ENCODE data around the gene PICALM. TPM values are rescaled to one million over a fixed set of nuclear protein-coding genes. Genes with fewer than 3 reads are reported as not detected.
A peak's percentile ranks its signal among the peaks of the same experiment; 100 is the strongest.
"Not testable (repeated sequence)": the region's sequence is repeated elsewhere in the genome, so short reads cannot be mapped to it uniquely, and the experiment has no call there.

The PICALM gene, protein sequence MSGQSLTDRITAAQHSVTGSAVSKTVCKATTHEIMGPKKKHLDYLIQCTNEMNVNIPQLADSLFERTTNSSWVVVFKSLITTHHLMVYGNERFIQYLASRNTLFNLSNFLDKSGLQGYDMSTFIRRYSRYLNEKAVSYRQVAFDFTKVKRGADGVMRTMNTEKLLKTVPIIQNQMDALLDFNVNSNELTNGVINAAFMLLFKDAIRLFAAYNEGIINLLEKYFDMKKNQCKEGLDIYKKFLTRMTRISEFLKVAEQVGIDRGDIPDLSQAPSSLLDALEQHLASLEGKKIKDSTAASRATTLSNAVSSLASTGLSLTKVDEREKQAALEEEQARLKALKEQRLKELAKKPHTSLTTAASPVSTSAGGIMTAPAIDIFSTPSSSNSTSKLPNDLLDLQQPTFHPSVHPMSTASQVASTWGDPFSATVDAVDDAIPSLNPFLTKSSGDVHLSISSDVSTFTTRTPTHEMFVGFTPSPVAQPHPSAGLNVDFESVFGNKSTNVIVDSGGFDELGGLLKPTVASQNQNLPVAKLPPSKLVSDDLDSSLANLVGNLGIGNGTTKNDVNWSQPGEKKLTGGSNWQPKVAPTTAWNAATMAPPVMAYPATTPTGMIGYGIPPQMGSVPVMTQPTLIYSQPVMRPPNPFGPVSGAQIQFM
- 109 TPM for polyA plus RNA-seq (ENCODE audit: insufficient read length)

DNA sequence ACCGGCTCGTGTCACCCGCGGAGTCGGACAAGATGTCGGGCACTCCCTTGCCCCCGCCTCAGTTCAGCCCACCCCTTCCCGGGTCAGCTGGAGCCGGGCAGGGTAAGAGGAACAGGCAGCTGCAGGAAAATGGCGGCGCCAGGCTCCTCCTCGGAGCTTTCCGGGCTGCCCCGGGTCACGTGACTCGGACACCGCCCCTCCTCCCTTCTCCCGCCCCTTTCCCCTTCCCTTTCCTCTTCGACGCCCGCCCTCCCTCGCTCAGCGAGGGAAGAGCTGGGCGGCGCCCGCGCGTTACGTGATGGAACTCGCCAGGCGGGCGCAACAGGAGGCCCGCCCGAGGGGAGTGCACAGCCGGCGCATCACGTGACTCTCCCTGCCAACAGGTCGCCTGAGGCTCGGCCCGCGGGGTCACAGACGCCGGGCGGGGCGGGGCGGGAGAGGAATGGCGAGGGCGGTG is at the start of gene PICALM:
Gene PICALM (minus strand): TSS at position 134 of the 457 bp plus-strand sequence. CDS start 304 bp downstream, outside the sequence.
- peak; percentile 100 for DNase-seq

DNA sequence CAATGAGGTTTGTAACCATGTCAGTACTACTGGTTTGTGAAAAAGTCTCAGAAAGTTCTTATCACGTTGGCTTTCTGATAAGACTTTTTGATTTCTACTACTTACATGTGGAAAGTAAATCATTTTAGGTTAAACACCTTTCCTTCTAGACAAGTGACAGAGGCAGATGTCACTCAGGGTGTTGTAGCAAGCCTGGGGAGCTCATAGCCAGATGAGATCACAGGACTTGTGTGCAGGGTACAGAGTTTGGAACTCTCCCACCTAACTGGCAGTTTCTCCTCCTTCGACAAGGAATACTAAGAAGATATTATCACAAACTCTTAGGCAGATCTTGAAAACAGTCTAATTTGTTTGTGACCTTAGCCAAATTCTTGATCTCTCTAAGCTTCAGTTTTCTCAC is 49.4 kb upstream of the PICALM start:
- DNase-seq = no peak

DNA sequence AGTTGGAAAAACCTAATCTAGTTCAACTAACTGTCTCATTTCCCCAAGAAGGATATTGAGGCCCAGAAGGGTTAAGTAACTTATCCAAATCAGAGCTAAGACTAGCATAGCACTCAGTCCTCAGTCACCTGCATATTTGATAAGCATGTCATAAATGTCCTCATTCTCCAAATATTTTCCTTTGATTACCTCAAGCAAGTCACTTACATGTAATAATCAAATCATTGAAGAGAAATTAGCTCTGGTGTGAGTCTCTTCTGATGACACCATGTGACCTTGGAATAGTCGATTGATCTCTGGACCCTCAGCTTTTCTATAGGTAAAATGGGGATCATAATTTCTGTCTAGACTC is 48.8 kb upstream of the PICALM start:
- DNase-seq = no peak

DNA sequence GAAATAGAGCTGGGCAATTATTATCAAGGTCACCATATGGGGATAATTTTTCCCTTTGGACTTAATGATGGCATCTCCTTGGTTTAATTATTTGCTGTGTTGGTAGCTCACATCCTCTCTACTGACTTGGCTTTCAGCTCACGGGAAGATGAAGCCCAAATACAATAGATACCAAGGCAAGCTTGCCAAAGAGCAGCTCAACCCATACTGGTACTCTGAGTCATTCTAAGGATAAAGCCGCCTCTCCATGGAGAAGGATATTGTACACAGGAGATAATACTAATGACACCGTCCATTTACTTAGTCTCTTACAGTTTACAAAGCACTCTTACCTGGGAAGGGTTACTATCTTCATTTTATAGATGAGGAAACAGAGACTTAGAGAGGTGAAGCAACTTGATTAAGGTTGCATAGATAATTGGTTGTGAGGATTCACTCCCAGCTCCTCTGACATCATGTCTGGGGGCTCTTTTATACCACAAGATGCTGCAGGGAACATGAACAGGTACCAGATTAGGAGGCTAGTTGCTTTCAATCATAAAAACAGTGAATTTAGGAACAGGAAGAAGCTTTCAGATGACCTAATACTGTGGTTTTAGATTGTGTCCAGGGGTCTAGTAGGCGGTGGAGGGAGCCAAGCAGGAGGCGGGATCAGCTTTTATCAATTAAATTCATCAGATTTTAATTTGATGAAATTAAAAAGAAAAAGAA is 48.3 kb upstream of the PICALM start:
- no peak for DNase-seq

DNA sequence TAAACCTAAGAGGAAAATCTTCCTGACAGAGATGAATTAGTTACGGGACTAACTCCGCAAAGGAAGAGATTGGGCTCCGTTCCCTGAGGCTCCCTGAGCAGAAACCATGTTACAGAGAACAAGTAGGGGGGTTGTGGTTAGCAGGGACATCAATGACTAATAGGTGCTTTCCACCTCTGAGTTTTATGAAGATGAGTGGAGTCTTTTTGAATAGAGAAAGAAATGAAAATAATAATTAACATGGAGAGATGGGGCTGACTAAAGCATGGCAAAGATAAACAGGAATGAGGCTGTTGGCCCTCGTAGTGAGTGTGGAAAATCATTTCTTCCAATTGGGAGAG is 47.5 kb upstream of the PICALM start:
- no peak for DNase-seq

DNA sequence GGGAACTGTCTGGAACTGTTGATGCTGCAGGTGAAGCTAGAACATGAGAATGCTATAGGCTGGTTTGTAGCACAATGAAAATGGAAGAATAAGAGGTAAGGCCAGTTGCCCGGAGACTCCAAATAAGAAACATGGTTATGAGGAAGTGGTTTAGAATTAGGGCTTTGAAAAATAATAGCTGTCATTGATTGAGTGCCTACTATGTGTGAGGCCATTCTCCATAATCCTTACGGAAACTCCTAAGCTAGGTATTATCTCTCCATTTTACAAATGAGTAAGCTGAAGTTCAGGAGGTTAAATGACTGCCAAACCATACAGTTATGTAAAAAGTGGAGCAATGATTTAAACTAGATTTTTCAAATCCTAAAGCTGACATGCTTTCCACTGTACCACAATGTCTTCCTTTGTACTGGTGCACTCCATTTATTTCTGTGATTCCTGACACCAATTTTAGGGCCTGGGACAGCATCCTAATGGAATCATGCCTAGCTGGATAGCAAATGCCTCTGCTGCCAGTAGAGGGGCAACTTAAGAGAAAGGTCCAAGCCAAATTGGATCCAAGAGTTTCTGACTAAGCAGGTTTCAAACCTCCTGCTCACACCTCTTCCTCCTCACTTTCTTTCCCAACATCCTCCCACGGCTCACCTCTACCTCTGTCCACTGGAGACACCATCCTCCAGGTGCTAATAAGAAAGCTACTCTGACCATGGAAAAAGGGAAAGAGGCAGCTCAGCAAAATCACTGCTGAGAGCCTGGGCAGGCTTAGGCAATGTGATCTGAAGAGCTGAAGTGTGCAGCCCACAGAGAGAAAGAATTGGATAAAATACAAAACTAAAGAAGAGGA is 46.9 kb upstream of the PICALM start:
- DNase-seq = no peak

DNA sequence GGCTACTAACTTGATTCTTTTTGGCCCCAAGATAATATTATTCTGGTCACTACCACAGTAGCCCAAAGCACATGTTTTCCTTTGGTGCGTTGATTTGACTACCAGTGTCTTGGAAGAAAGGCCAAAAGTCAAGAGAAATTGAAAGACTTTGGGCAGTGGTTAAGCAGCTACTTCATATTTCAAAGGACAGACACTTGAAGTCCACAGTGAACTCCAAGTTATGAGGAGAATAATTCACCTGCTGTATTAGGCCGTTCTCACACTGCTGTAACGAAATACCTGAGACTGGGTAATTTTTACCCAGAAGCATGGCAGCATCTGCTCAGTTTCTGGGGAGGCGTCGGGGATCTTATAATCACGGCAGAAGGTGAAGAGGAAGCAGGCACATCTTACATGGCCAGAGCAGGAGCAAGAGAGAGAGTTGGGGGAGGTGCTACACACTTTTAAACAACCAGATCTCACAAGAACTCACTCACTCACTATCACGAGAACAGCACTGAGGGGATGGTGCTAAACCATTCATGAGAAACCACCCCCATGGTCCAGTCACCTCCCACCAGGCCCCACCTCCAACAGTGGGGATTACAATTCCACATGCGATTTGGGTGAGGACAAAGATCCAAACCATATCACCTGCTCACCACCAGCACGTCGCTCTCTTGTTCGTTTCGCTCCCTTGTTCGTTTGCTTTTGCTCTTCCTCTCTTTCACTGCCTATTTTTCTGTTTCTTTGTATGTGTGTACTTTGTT is 40.2 kb upstream of the PICALM start:
- no peak for DNase-seq

DNA sequence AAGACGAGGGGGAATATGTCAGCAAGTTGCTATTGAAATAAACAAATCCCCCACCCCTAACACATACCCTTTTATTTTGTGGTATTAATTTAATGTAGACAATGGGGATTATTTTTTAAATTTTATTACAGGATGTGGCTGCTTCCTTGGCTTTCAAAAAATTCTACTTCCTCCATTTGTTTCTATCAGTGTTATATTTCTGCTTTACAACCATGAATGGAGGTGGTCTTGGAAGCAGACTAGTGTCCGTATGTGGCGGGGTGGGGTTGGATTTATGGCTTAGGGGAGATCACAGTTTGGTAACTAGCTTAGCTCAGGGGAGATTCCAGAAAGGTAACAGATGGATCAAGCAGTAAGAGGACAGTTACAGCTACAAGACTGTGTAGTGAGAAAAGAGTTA is 39.3 kb upstream of the PICALM start:
- DNase-seq = no peak

DNA sequence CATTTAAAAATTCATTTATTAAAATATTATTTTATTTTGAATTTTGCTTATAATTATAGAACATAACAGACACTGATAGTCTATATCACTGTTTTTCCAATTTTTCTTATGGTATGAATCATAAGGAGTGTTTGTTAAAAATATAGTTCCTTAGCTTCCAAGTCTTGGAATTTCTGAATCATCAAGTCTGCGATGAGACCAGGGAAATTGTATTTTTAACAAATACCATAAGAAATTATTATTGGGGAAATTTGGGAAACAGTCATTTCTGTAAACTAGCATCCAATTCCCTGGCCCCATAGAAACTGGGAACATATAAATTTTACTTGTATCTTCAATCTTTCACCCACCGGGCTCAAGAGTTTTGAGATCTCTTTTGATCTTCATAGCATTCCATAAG is 38.0 kb upstream of the PICALM start:
- no peak for DNase-seq

DNA sequence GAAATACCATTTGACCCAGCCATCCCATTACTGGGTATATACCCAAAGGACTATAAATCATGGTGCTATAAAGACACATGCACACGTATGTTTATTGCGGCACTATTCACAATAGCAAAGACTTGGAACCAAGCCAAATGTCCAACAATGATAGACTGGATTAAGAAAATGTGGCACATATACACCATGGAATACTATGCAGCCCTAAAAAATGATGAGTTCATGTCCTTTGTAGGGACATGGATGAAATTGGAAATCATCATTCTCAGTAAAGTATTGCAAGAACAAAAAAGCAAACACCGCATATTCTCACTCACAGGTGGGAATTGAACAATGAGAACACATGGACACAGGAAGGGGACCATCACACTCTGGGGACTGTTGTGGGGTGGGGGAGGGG is 37.1 kb upstream of the PICALM start:
- not testable (repeated sequence) for DNase-seq

DNA sequence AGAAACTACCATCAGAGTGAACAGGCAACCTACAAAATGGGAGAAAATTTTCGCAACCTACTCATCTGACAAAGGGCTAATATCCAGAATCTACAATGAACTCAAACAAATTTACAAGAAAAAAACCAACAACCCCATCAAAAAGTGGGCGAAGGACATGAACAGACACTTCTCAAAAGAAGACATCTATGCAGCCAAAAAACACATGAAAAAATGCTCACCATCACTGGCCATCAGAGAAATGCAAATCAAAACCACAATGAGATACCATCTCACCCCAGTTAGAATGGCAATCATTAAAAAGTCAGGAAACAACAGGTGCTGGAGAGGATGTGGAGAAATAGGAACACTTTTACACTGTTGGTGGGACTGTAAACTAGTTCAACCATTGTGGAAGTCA is 36.7 kb upstream of the PICALM start:
- not testable (repeated sequence) for DNase-seq

DNA sequence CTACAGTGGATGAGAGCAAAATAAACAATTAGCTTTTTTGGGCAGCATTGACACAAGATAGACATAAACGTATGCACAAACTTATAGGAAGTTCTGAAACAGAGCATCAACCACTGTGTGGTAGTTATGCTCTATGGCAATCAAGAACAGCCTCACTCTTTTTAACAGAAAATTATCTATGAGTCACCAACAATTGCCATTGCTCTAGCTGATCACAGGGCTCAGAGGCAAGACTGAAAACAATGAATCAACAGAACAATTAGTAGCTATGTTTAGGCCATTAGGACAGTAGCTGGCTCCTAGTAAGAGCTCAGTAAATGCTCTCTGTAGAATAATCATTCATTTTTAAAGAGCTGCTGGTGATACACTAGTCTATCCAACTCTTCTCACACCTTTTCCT is 34.9 kb upstream of the PICALM start:
- DNase-seq = no peak

DNA sequence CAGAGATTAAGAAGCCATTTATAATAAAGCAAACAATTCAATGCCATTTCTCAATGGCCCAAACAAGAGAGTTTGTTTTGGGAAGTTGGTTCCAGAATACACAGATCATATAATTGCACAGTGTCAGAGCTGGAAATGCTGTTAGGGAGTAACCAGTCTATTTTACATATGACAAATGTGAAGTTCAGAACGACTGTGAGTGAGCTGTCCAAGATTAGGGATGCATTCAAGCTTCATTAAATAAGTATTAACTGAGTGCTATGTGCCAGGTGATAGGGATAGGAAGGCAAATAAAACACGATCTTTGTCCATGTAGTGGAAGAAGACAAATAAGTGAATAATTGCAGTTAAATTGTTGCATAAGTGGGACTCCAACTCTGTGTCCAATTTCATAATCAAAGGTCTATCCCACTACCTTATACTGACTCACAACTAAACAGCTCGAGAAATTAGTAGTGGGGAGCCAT is 33.1 kb upstream of the PICALM start:
- no peak for DNase-seq

DNA sequence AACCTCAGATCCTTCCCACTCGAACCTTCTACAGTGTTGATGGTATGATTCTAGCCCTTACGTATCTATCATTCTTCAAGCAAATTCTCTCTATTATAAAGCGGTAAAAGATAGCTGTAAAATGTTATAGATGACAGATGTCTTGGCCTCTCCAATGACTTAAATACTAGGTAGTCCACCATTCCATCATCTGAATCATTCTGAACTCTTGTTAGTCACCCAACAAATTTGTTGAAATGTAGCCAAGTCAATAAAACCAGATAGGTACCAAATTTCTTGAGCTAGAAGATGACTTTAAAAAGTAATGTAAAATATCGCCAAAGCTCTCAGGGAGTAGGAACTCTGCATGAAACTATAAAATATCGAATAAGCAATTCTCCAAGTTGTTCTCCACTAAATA is 32.6 kb upstream of the PICALM start:
- DNase-seq = no peak

DNA sequence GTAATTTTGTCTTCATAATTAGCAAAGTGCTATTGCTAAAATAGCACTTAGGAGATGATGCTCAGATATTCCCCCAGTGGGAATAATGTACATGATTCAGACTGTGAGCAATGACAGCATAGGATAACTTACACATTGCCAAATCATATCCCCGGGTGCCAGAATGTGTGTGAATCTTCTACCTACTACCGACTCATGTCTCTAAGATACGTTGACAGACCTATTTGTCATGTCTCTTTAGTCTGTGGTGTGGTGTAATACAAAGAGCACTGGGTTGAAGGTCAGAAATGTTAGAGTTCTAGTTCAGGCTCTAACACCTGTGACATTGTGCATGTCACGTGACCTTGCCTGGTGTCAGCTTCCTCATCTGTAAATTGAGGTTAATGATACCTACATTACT is 31.0 kb upstream of the PICALM start:
- DNase-seq = no peak

DNA sequence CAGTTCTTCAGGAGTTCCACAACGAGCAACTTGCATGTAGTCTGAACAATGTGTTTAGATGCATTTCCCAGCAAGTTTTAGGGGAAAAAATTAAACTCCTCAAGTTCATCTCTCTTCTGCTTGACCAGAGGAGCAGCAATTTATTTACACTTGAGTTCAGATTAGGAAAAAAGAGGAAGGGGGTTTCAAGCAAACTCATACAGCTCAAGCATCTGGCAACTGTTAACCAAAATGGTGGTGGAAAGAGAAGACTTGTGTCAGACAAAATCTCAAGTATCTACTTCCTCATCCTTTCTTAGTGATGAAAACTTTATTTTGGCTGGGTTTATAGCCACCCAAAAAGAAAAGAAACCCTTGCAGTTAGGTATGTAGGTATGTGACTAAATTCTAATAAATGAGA is 29.1 kb upstream of the PICALM start:
- no peak for DNase-seq

DNA sequence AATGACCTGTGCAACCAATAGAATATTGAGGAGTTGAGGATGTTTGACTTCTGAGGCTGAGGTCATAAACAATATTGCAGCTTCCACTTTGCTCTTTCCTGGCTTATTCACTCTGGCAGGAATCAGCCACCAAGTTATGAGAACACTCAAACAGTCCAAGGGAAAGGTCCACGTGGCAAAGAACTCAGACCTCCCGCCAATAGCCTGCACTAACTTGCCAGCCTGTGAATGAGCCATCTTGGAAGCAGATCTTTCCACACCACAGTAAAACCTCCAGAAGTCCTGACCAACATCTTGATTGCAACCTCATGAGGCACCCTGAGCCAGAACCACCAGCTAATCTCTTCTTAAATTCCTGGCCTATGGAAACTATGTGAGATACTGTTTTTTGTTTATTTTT is 22.7 kb upstream of the PICALM start:
- DNase-seq = peak; percentile 15

DNA sequence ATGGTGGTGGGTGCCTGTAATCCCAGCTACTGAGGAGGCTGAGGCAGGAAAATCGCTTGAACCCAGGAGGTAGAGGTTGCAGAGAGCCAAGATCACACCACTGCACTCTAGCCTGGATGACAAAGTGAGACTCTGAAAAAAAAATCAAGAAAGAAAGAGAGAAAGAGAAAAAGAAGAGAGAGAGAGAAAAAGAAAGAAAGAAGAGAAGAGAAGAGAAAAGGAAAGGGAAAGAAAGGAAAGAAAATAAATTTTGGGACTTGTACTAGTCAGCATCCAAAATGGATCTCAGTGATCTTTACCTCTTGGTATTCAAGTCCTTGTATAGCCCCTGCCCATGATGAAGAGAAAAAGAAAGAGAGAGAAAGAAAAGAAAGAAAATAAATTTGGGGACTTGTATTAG is 22.2 kb upstream of the PICALM start:
- no peak for DNase-seq

DNA sequence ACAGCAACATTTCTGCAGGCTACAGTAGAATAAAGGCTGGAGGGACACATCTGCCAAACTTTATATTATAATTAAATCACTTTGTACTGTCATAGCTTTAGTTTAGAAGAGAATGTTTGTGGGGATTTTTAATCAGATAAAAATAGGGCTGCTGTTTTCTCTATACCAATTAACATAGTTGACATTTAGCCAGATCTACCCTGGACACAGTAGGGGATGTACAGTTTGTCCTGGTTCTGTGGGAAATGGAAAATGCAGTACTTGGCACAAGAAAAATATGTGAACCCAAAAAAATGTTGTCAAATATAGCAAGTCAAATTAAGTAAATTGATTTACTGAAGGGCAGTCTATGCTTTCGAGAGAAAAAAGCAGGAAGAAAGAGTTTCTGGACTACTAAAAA is 20.8 kb upstream of the PICALM start:
- no peak for DNase-seq

DNA sequence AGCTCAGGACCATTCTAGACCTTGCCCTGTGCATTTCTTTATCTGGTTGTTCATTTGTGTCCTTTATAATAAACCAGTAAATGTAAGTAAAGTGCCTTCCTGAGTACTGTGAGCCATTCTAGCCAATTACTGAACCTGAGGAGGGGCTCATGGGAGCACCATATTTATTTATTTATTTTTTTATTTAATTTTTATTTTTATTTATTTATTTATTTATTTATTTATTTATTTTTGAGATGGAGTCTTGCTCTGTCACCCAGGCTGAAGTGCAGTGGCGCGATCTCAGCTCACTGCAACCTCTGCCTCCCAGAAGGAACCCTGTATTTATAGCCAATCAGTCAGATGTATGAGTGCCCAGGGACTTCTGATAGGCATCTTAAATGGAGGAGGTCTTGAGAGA is 18.8 kb upstream of the PICALM start:
- DNase-seq = not testable (repeated sequence)

DNA sequence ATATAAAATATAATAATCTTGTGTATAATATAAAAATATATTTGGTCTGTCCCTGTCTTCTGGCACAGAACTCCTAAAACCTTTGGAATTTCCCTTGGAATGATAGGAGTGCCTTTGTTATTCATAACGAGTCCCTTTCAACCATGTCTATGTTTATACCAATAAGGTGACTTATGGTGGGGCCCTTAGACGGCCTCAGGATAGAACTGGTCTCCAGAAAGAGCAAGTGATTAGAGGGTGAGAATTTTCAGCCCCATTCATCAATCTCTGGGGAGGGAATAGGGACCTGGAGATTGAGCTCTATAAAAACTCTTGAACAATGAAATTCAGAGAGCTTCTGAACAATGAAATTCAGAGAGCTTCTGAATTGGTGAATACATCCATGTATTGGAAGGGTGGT is 18.4 kb upstream of the PICALM start:
- no peak for DNase-seq

DNA sequence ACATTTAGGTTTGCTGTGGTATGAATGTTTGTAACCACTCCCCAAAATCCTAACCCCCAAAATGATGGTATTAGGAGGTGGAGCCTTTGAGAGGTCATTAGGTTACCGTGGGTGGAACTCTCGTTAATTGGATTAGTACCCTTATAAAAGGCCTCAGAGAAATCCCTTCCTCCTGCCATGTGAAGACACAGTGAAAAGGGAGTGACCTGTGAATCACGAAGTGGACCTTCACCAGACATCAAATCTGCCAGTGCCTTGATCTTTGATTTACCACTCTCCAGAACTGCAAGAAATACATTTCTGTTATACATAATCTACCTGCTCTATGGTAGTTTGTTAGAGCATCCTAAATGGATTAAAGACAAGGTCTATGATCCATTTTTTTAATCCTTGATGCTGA is 12.6 kb upstream of the PICALM start:
- DNase-seq = no peak

Data from hindlimb muscle (tissue), 1 donor.